GM18526 (cell line): Measurements from ENCODE around the gene MAST4.

Experiments used
- POLR2A ChIP-seq: IDR thresholded peaks from 3 replicates; pipeline ENCODE4 v1.6.1; 2011; ENCODE audit not compliant: insufficient read length; ENCODE audit errors: extremely low read depth

MAST4 gene

GRCh38 chr5:66595756-66596635, at the start of gene MAST4:
Gene MAST4 (plus strand): TSS chr5:66596393. CDS start chr5:66596656, 263 bp downstream.
- no peak for TF ChIP-seq POLR2A

- no peak for TF ChIP-seq POLR2A
Observed at GRCh38 chr5:66546541-66546940, 49.7 kb upstream of the MAST4 start.

GRCh38 chr5:66551338-66551737, 44.9 kb upstream of the MAST4 start:
- TF ChIP-seq POLR2A: no peak

- no peak for TF ChIP-seq POLR2A
Observed at GRCh38 chr5:66551945-66552344, 44.2 kb upstream of the MAST4 start.

- TF ChIP-seq POLR2A: no peak
Observed at GRCh38 chr5:66553368-66553912, 42.8 kb upstream of the MAST4 start.

GRCh38 chr5:66553916-66554575, 42.1 kb upstream of the MAST4 start:
- TF ChIP-seq POLR2A: no peak

- TF ChIP-seq POLR2A: no peak
Observed at GRCh38 chr5:66554884-66555283, 41.3 kb upstream of the MAST4 start.

- TF ChIP-seq POLR2A: no peak
Observed at GRCh38 chr5:66558560-66558959, 37.6 kb upstream of the MAST4 start.

GRCh38 chr5:66560371-66560770, 35.8 kb upstream of the MAST4 start:
- no peak for TF ChIP-seq POLR2A

- TF ChIP-seq POLR2A: no peak
Observed at GRCh38 chr5:66561256-66561990, 34.8 kb upstream of the MAST4 start.

- TF ChIP-seq POLR2A: no peak
Observed at GRCh38 chr5:66565878-66566277, 30.3 kb upstream of the MAST4 start.

- no peak for TF ChIP-seq POLR2A
Observed at GRCh38 chr5:66567474-66567873, 28.7 kb upstream of the MAST4 start.

- TF ChIP-seq POLR2A: no peak
Observed at GRCh38 chr5:66570201-66570600, 26.0 kb upstream of the MAST4 start.

- TF ChIP-seq POLR2A: no peak
Observed at GRCh38 chr5:66573733-66574132, 22.5 kb upstream of the MAST4 start.

- TF ChIP-seq POLR2A: no peak
Observed at GRCh38 chr5:66582499-66583165, 13.6 kb upstream of the MAST4 start.

GRCh38 chr5:66585291-66585690, 10.9 kb upstream of the MAST4 start:
- TF ChIP-seq POLR2A: no peak

- TF ChIP-seq POLR2A: no peak
Observed at GRCh38 chr5:66587771-66588170, 8.4 kb upstream of the MAST4 start.
